ENCODE results near the gene TMEM229B.

TMEM229B gene

DNA sequence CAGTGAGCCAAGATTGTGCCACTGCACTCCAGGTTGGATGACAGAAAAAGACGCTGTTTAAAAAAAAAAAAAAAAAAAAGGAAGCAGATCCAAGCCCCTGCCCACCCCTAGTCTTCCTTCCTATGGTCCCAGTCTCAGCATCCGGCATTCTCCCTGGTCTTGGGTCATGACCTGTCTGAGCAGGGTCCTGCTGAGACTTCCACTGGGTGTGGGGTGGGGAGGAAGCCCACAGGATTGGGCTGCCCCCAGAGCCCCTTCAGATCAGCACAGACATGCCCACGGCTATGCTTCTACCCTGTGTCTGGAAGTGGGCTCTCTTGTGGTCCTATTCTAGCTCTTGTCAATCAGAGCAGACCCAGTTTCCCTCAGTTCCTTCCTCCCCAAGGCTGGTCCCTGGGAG is 64.0 kb downstream of the TMEM229B start:
- no peak for DNase-seq (ENCODE audit: low spot score)

DNA sequence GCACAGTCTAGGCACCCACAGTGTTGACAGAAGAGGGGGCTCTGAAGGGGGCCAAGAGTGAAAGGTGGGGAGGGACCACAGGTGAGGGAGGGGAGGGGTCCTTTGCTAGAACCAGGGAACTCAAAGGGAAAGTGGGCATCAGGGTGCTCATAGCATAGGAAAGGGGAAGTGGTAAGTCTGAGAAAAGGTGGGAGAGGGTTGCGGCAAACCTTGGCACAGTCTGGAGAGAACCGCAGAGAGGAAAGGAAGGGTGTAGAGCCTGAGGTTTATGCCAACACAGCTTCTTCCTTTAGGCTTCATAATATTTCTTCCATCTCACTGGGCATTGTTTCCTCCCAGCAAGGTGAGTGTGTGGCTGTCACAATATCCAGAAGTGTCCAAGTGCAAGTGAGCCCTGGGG is 65.1 kb downstream of the TMEM229B start:
- DNase-seq (ENCODE audit: low spot score): no peak

- DNase-seq (ENCODE audit: low spot score): no peak
Observed at GRCh38 chr14:67421356-67422224, 66.9 kb downstream of the TMEM229B start.

All from CD4-positive, alpha-beta T cell treated with Interleukin-2 at 100 ng/mL for 4 hours (primary cell).